Measurements from ENCODE around the gene CTSF. TPM values are rescaled to one million over a fixed set of nuclear protein-coding genes. Genes with fewer than 3 reads are reported as not detected.
"Not testable (repeated sequence)": the region's sequence is repeated elsewhere in the genome, so short reads cannot be mapped to it uniquely, and the experiment has no call there.

CTSF gene
- polyA plus RNA-seq, 3 donors = 1.5 to 3.5 (median 2.3) TPM

GRCh38 chr11:66586136-66586535 is 17.7 kb upstream of the CTSF start:
- H3K9me3 Mint-ChIP-seq = peaks cover 8 to 32% (median 17%) of the 10 kb centered on the region in 7 donors
- no peak overlapping the region for H3K27ac ChIP-seq (ENCODE audit: low read depth in 1 of 2, low read length in 2 of 2)
- H3K4me1 Mint-ChIP-seq = no peaks in the 10 kb centered on the region
- H3K4me1 ChIP-seq (ENCODE audit: control insufficient read depth in 1 of 2, insufficient read depth in 2 of 2, low read length in 2 of 2) = no peaks in the 10 kb centered on the region
- intact Hi-C loops (cut with micrococcal nuclease) = loop anchor here in 1 of 2 donors (10.0 kb wide), 1 partner anchor 249 kb away; no protein-coding TSS in a partner anchor
- TF ChIP-seq CTCF (IDR thresholded peaks at IDR 0.05) = no peak
- H3K36me3 ChIP-seq (replicated peaks in 1 of 2; ENCODE audit: control insufficient read depth in 1 of 2, insufficient read depth in 2 of 2, low read length in 2 of 2) = no peaks in the 10 kb centered on the region
- H4K20me1 ChIP-seq (ENCODE audit: insufficient read depth, low read length) = no peaks in the 10 kb centered on the region
- H3K79me2 ChIP-seq (ENCODE audit: insufficient read depth, low read length) = no peaks in the 10 kb centered on the region
- H3K27me3 ChIP-seq (ENCODE audit: control insufficient read depth in 2 of 2, insufficient read depth in 2 of 2, low read length in 2 of 2) = no peaks in the 10 kb centered on the region
- H3K9me3 ChIP-seq (replicated peaks in 1 of 2; ENCODE audit: control insufficient read depth in 1 of 2, insufficient read depth in 1 of 2, low read length in 2 of 2) = peaks cover 8 to 9% of the 10 kb centered on the region in 2 donors
- H3K4me3 ChIP-seq (replicated peaks in 1 of 3; ENCODE audit: low read depth in 2 of 3, low read length in 3 of 3) = no peak overlapping the region
- H3K27ac Mint-ChIP-seq = no peak overlapping the region
- H3K27me3 Mint-ChIP-seq (ENCODE audit: low read depth in 3 of 3) = peaks cover 2 to 16% (median 2%) of the 10 kb centered on the region in 3 donors
- no peak overlapping the region for H3K4me2 ChIP-seq (replicated peaks; ENCODE audit: extremely low read depth, low read length, poor library complexity, severe bottlenecking)
- no peak overlapping the region for H3K4me3 Mint-ChIP-seq
- no peak overlapping the region for H2AFZ ChIP-seq (ENCODE audit: insufficient read depth, low read depth, low read length, poor library complexity, severe bottlenecking)
- peaks cover 0 to 2% of the 10 kb centered on the region in 2 donors for H3K36me3 Mint-ChIP-seq
- DNase-seq = no peak
- no peak overlapping the region for H3K9ac ChIP-seq (ENCODE audit: insufficient read depth, low read length, poor library complexity, severe bottlenecking)
- WGBS (ENCODE audit: insufficient coverage) = 50% methylated on average over 2 of the region's 2 CpGs

- not testable (repeated sequence) for H3K4me1 Mint-ChIP-seq; H3K36me3 ChIP-seq (replicated peaks in 1 of 2; ENCODE audit: control insufficient read depth in 1 of 2, insufficient read depth in 2 of 2, low read length in 2 of 2); H3K9me3 ChIP-seq (replicated peaks in 1 of 2; ENCODE audit: control insufficient read depth in 1 of 2, insufficient read depth in 1 of 2, low read length in 2 of 2); H3K9ac ChIP-seq (ENCODE audit: insufficient read depth, low read length, poor library complexity, severe bottlenecking); H3K4me1 ChIP-seq (ENCODE audit: control insufficient read depth in 1 of 2, insufficient read depth in 2 of 2, low read length in 2 of 2); H3K79me2 ChIP-seq (ENCODE audit: insufficient read depth, low read length); H3K4me3 ChIP-seq (replicated peaks in 1 of 3; ENCODE audit: low read depth in 2 of 3, low read length in 3 of 3); H3K27ac ChIP-seq (ENCODE audit: low read depth in 1 of 2, low read length in 2 of 2); H3K27ac Mint-ChIP-seq; H3K4me2 ChIP-seq (replicated peaks; ENCODE audit: extremely low read depth, low read length, poor library complexity, severe bottlenecking); H3K27me3 ChIP-seq (ENCODE audit: control insufficient read depth in 2 of 2, insufficient read depth in 2 of 2, low read length in 2 of 2); H4K20me1 ChIP-seq (ENCODE audit: insufficient read depth, low read length); H3K4me3 Mint-ChIP-seq; H2AFZ ChIP-seq (ENCODE audit: insufficient read depth, low read depth, low read length, poor library complexity, severe bottlenecking); DNase-seq; H3K36me3 Mint-ChIP-seq
- peaks cover 2 to 16% (median 2%) of the 10 kb centered on the region in 3 donors for H3K27me3 Mint-ChIP-seq (ENCODE audit: low read depth in 3 of 3)
- intact Hi-C loops (cut with micrococcal nuclease) = loop anchor here in 1 of 2 donors (10.0 kb wide), 1 partner anchor 249 kb away; no protein-coding TSS in a partner anchor
- no CpG with 5 or more reads among the region's 1 CpG for WGBS (ENCODE audit: insufficient coverage)
- H3K9me3 Mint-ChIP-seq = peaks cover 8 to 32% (median 17%) of the 10 kb centered on the region in 7 donors
These were observed 17.0 kb upstream of the CTSF start for GRCh38 chr11:66585447-66585846.

- intact Hi-C loops (cut with micrococcal nuclease) = loop anchor here in 1 of 2 donors (10.0 kb wide), 1 partner anchor 252 kb away; no protein-coding TSS in a partner anchor
- H3K4me1 ChIP-seq (ENCODE audit: control insufficient read depth in 1 of 2, insufficient read depth in 2 of 2, low read length in 2 of 2); H2AFZ ChIP-seq (ENCODE audit: insufficient read depth, low read depth, low read length, poor library complexity, severe bottlenecking); H4K20me1 ChIP-seq (ENCODE audit: insufficient read depth, low read length); H3K4me3 Mint-ChIP-seq; H3K4me2 ChIP-seq (replicated peaks; ENCODE audit: extremely low read depth, low read length, poor library complexity, severe bottlenecking); H3K79me2 ChIP-seq (ENCODE audit: insufficient read depth, low read length); H3K4me3 ChIP-seq (replicated peaks in 1 of 3; ENCODE audit: low read depth in 2 of 3, low read length in 3 of 3); DNase-seq; H3K9me3 ChIP-seq (replicated peaks in 1 of 2; ENCODE audit: control insufficient read depth in 1 of 2, insufficient read depth in 1 of 2, low read length in 2 of 2); H3K27ac ChIP-seq (ENCODE audit: low read depth in 1 of 2, low read length in 2 of 2); H3K4me1 Mint-ChIP-seq; H3K27me3 ChIP-seq (ENCODE audit: control insufficient read depth in 2 of 2, insufficient read depth in 2 of 2, low read length in 2 of 2); H3K36me3 ChIP-seq (replicated peaks in 1 of 2; ENCODE audit: control insufficient read depth in 1 of 2, insufficient read depth in 2 of 2, low read length in 2 of 2); H3K9ac ChIP-seq (ENCODE audit: insufficient read depth, low read length, poor library complexity, severe bottlenecking); H3K27ac Mint-ChIP-seq; H3K36me3 Mint-ChIP-seq: not testable (repeated sequence)
- Mint-ChIP-seq H3K9me3 (peaks cover 8 to 32% (median 17%) of the 10 kb centered on the region in 7 donors), H3K27me3 (ENCODE audit: low read depth in 3 of 3) (peaks cover 4 to 21% (median 10%) of the 10 kb centered on the region in 3 donors)
- no CpG with 5 or more reads among the region's 3 CpGs for WGBS (ENCODE audit: insufficient coverage)
These were observed 14.2 kb upstream of the CTSF start for GRCh38 chr11:66582565-66583147.
